ENCODE measurements around the gene HMOX1.

- peak; percentile 90 for TF ChIP-seq CTCF (IDR thresholded peaks at IDR 0.05; ENCODE audit: low read length)
- TF ChIP-seq EZH2 (optimal IDR thresholded peaks at IDR 0.05; ENCODE audit: low read depth, low read length), result no peak
These were observed 50.0 kb downstream of the HMOX1 start for GRCh38 chr22:35430897-35431322.

Measured in MM.1S (cell line).